Type B pancreatic cell (in vitro differentiated cells): ENCODE measurements around the gene SAE1. TPM values are rescaled to one million over a fixed set of nuclear protein-coding genes. Genes with fewer than 3 reads are reported as not detected.
"Not testable (repeated sequence)": the region's sequence is repeated elsewhere in the genome, so short reads cannot be mapped to it uniquely, and the experiment has no call there.

Experiments
- DNase-seq: peaks from one replicate; pipeline ENCODE4 v3.0.0; 2021; ENCODE audit warnings: mixed read lengths; ENCODE audit not compliant: unreplicated experiment; ENCODE audit errors: extremely low spot score
- H3K27ac Mint-ChIP-seq: 2 replicates; pipeline ENCODE4 v1.8.0; 2021; ENCODE audit warnings: mild to moderate bottlenecking, mixed read lengths
- H3K27me3 Mint-ChIP-seq: 2 replicates; pipeline ENCODE4 v1.8.0; 2021; ENCODE audit warnings: mixed read lengths
- H3K36me3 Mint-ChIP-seq: 2 replicates; pipeline ENCODE4 v1.8.0; 2021; ENCODE audit warnings: mixed read lengths
- H3K4me1 Mint-ChIP-seq: one replicate; pipeline ENCODE4 v1.8.0; 2021; ENCODE audit warnings: mixed read lengths; ENCODE audit not compliant: unreplicated experiment
- H3K4me3 Mint-ChIP-seq: 2 replicates; pipeline ENCODE4 v1.8.0; 2021; ENCODE audit warnings: mild to moderate bottlenecking, mixed read lengths
- H3K9me3 Mint-ChIP-seq: 2 replicates; pipeline ENCODE4 v1.8.0; 2021; ENCODE audit warnings: mixed read lengths
- total RNA-seq: library from RNA; stranded (reverse); gene quantifications from 2 replicates; pipeline ENCODE4 v1.2.1, GENCODE V29; 2021; ENCODE audit warnings: low replicate concordance
- TF ChIP-seq, protein P1 (sequence below): fragments of 200-600 bp; sonication (generic); conservative IDR thresholded peaks from 2 replicates; pipeline ENCODE4 v1.5.0; 2021; ENCODE audit warnings: antibody characterized with exemption, mild to moderate bottlenecking

The SAE1 gene
- total RNA-seq, 1 donor from 2014 or later: 155 TPM

DNA sequence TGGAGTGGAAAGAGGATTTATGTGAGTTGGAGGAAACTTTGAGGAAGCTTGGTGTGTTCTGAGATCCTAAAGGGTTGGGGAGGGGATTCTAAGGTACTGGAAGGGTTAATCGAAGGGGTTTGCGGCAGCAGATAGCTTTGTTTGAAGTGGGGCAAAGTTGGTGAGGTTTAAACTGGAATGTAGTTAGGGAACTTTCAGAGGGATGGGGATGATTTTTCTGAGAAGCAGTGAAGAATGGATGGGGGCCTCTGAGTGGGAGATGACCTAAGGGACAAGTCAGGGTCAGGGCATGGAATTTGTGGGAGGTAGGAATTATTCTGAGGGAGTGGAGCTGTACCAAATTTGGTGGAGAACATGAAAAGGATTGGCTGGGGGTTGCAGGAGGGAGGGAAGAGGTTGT is 3.9 kb downstream of the SAE1 start:
- TF ChIP-seq, protein P1, sequence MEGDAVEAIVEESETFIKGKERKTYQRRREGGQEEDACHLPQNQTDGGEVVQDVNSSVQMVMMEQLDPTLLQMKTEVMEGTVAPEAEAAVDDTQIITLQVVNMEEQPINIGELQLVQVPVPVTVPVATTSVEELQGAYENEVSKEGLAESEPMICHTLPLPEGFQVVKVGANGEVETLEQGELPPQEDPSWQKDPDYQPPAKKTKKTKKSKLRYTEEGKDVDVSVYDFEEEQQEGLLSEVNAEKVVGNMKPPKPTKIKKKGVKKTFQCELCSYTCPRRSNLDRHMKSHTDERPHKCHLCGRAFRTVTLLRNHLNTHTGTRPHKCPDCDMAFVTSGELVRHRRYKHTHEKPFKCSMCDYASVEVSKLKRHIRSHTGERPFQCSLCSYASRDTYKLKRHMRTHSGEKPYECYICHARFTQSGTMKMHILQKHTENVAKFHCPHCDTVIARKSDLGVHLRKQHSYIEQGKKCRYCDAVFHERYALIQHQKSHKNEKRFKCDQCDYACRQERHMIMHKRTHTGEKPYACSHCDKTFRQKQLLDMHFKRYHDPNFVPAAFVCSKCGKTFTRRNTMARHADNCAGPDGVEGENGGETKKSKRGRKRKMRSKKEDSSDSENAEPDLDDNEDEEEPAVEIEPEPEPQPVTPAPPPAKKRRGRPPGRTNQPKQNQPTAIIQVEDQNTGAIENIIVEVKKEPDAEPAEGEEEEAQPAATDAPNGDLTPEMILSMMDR: no peak
- peak overlapping the region; percentile 72 for H3K4me3 Mint-ChIP-seq
- DNase-seq: no peak
- H3K27ac Mint-ChIP-seq: peak overlapping the region; percentile 67
- H3K4me1 Mint-ChIP-seq: peaks cover 37% of the 10 kb centered on the region
- peaks cover 5% of the 10 kb centered on the region for H3K9me3 Mint-ChIP-seq
- peaks cover 2% of the 10 kb centered on the region for H3K27me3 Mint-ChIP-seq
- H3K36me3 Mint-ChIP-seq: peaks cover 32% of the 10 kb centered on the region

DNA sequence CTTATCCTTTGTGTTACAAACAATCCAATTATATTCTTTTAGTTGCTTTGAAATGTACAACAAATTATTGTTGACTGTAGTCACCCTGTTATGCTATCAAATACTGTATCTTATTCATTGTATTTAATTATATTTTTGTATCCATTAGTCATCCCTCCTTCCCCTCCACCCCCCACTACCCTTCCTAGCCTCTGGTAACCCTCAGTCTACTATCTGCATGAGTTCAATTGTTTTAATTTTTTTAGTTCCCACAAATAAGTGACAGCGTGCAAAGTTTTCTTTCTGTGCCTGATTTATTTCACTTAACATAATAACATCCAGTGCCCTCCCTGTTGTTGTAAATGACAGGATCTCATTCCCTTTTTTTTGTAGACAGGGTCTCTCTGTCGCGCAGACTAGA is 4.5 kb downstream of the SAE1 start:
- peaks cover 4% of the 10 kb centered on the region for H3K9me3 Mint-ChIP-seq
- H3K27ac Mint-ChIP-seq: peak overlapping the region; percentile 67
- peaks cover 37% of the 10 kb centered on the region for H3K4me1 Mint-ChIP-seq
- DNase-seq: no peak
- H3K36me3 Mint-ChIP-seq: peaks cover 32% of the 10 kb centered on the region
- H3K4me3 Mint-ChIP-seq: peak overlapping the region; percentile 45
- TF ChIP-seq, protein P1: no peak
- H3K27me3 Mint-ChIP-seq: peaks cover 2% of the 10 kb centered on the region

DNA sequence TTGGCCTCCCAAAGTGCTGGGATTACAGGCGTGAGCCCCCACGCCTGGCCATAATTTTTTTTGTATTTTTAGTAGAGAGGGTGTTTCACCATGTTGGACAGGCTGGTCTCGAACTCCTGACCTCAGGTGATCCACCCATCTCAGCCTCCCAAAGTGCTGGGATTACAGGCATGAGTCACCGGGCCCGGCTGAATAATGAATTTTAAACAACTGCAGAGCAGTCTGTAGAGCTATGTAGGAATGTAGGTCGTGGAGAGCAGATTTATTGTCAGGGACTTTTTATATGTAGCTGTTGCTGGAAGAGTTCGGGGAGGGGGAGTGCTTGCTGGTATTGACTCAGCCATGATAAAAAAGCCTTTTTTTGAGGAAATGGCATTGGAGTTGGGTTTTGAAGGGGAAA is 10.6 kb downstream of the SAE1 start:
- not testable (repeated sequence) for H3K9me3 Mint-ChIP-seq, H3K27me3 Mint-ChIP-seq, H3K4me3 Mint-ChIP-seq, DNase-seq, H3K4me1 Mint-ChIP-seq
- H3K27ac Mint-ChIP-seq: peak overlapping the region; percentile 64
- H3K36me3 Mint-ChIP-seq: peaks cover 19% of the 10 kb centered on the region

DNA sequence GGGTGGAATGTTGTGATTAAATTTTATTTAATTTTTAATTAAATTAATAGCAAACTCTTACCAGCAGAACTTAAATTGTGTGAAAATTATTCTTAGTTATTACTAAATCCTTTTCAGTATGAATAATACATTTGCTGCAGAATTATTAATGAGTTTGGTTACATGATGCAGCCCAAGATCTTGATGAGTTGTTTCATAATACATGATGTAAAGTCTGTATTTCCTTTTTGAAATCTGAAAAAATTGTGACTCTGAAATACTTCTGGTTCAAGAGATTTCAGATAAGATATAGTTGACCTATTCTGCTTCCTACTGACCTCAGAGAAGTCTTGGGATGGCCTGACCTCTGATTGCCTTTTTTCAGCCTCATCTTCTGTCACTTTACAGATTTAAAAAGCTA is 11.1 kb downstream of the SAE1 start:
- Mint-ChIP-seq H3K27me3 (no peaks in the 10 kb centered on the region), H3K9me3 (no peaks in the 10 kb centered on the region), H3K4me3 (no peak overlapping the region), H3K27ac (peak overlapping the region; percentile 64), H3K36me3 (peaks cover 23% of the 10 kb centered on the region), H3K4me1 (peaks cover 10% of the 10 kb centered on the region)
- TF ChIP-seq, protein P1: no peak
- no peak for DNase-seq

DNA sequence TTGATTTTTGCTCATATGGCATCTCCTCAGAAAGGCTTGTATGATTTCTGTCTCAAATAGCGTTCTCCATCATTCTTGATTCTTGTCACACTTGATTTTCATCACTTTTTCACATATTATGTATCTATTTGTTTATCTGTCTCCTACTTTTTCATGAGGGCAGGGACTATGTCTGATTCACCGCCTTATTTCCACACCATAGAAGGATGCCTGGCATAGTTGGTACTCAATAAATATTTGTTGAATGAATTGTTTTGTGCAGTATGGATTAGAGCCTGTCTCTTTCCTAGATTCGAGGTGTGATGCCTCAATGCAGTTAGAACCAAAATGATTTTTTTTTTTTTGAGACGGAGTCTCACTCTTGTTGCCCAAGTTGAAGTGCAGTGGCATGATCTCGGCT is 12.1 kb downstream of the SAE1 start:
- peaks cover 28% of the 10 kb centered on the region for H3K36me3 Mint-ChIP-seq
- H3K4me1 Mint-ChIP-seq: peaks cover 10% of the 10 kb centered on the region
- no peak for DNase-seq
- no peak overlapping the region for H3K27ac Mint-ChIP-seq
- TF ChIP-seq, protein P1: no peak
- no peak overlapping the region for H3K4me3 Mint-ChIP-seq
- no peaks in the 10 kb centered on the region for H3K27me3 Mint-ChIP-seq
- H3K9me3 Mint-ChIP-seq: no peaks in the 10 kb centered on the region

DNA sequence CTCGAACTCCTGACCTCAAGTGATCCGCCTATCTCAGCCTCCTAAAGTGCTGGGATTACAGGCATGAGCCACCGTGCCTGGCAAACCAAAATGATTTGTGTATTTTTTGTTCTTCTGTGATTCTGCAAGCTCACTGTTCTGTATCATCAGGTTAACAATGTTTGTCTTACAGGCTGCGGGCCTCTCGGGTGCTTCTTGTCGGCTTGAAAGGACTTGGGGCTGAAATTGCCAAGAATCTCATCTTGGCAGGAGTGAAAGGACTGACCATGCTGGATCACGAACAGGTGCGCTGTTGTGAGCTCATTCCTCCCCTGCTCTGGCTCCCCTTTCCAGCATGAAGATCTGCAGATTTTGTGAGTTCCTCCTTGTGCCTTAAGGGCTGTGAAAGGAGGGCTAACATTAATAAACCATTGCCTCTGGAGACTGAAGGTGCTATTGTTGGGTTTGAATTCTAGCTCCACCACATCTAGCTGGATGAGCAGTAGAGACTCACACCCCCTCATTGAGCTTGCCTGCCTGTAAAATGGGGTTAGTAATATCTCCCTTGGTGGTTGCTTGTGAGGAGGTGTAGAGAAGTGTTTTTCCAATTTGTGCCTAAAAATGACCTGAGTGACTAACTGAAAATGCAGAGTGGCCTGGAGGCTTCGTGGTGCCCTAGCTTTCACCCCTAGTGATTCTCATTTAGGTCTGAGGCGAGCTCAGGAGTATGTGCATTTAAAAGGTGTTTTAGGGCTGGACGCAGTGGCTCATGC is 12.9 kb downstream of the SAE1 start:
- no peak overlapping the region for H3K27ac Mint-ChIP-seq
- no peaks in the 10 kb centered on the region for H3K9me3 Mint-ChIP-seq
- no peak for DNase-seq
- H3K4me3 Mint-ChIP-seq: no peak overlapping the region
- no peaks in the 10 kb centered on the region for H3K27me3 Mint-ChIP-seq
- TF ChIP-seq, protein P1: no peak
- H3K4me1 Mint-ChIP-seq: peaks cover 10% of the 10 kb centered on the region
- peaks cover 30% of the 10 kb centered on the region for H3K36me3 Mint-ChIP-seq
